HepG2 (cell line): ENCODE results near the gene RBM25. TPM values are rescaled to one million over a fixed set of nuclear protein-coding genes. Genes with fewer than 3 reads are reported as not detected.

Experiments used
- CREM ChIP-seq, 2 experiments: sonication (generic) in 1 of 2; formaldehyde crosslinking in 1 of 2; IDR thresholded peaks; 2 replicates each; pipeline versions ENCODE4 v1.4.0 to v1.6.1; 2016 to 2020; ENCODE audit warnings: antibody characterized with exemption in 1 of 2, mild to moderate bottlenecking in 1 of 2, missing genetic modification reagents in 1 of 2
- ESRRA ChIP-seq: sonication (generic); formaldehyde crosslinking; IDR thresholded peaks from 2 replicates; pipeline ENCODE4 v1.5.1; 2020; ENCODE audit warnings: mild to moderate bottlenecking, low read depth, missing genetic modification reagents
- MEIS2 ChIP-seq: sonication (generic); formaldehyde crosslinking; IDR thresholded peaks from 2 replicates; pipeline ENCODE4 v1.9.0; 2021; ENCODE audit warnings: mild to moderate bottlenecking, missing genetic modification reagents
- MIER2 ChIP-seq: IDR thresholded peaks from 2 replicates; pipeline ENCODE4 v1.6.1; 2016; ENCODE audit warnings: missing biosample characterization, missing genetic modification reagents
- MYC ChIP-seq: sonication (generic); formaldehyde crosslinking; IDR thresholded peaks from 2 replicates; pipeline ENCODE4 v1.9.0; 2021; ENCODE audit warnings: missing genetic modification reagents, borderline replicate concordance
- NCOA1 ChIP-seq: sonication (generic); formaldehyde crosslinking; IDR thresholded peaks from 2 replicates; pipeline ENCODE4 v1.9.0; 2021; ENCODE audit warnings: missing genetic modification reagents
- ONECUT2 ChIP-seq: sonication (generic); formaldehyde crosslinking; IDR thresholded peaks from 2 replicates; pipeline ENCODE4 v1.4.0; 2020; ENCODE audit warnings: missing genetic modification reagents
- PRMT3 ChIP-seq: sonication (generic); formaldehyde crosslinking; IDR thresholded peaks from 2 replicates; pipeline ENCODE4 v1.8.1; 2022; ENCODE audit warnings: low read depth, mild to moderate bottlenecking, moderate library complexity, missing genetic modification reagents, borderline replicate concordance
- PRPF4 ChIP-seq: fragments of 200-400 bp; formaldehyde crosslinking; IDR thresholded peaks from 2 replicates; pipeline ENCODE4 v1.6.1; 2016; ENCODE audit warnings: low read length, low read depth; ENCODE audit not compliant: poor library complexity, severe bottlenecking
- SIN3B ChIP-seq: fragments of 150-350 bp; IDR thresholded peaks from 2 replicates; pipeline ENCODE4 v1.6.1; 2014; ENCODE audit warnings: low read length
- ZBTB49 ChIP-seq: sonication (generic); formaldehyde crosslinking; IDR thresholded peaks from 2 replicates; pipeline ENCODE4 v1.4.0; 2020; ENCODE audit warnings: missing genetic modification reagents, borderline replicate concordance
- ZNF20 ChIP-seq: sonication (generic); formaldehyde crosslinking; IDR thresholded peaks from 2 replicates; pipeline ENCODE4 v1.4.0; 2020; ENCODE audit warnings: mild to moderate bottlenecking, moderate library complexity, missing genetic modification reagents
- polyA plus RNA-seq, 8 experiments: library from polyadenylated mRNA; depleted of rRNA in 3 of 8; stranded (reverse) in 7 of 8; unstranded in 1 of 8; fragments of >200 nt; fragmentation: Illumina TruSeq in 4 of 8; extraction: Trizol in 4 of 8; gene quantifications; 2 replicates each; pipeline versions ENCODE4 v1.2.1 to v1.2.3, GENCODE V29; 2011 to 2016; ENCODE audit warnings: low read depth in 4 of 8, missing spikeins in 1 of 8, mixed read lengths in 1 of 8; ENCODE audit not compliant: insufficient read depth in 1 of 8
- total RNA-seq, 5 experiments: library from RNA; depleted of rRNA; stranded (reverse); fragments of >200 nt; fragmentation: Illumina TruSeq; extraction: Trizol; gene quantifications; 2 replicates each; pipeline ENCODE4 v1.2.3, GENCODE V29; 2016; ENCODE audit warnings: low read depth in 1 of 5
- TF ChIP-seq, protein P1 (sequence below): IDR thresholded peaks from 2 replicates; pipeline ENCODE4 v1.6.1; 2016; ENCODE audit warnings: low read depth, control low read depth
- TF ChIP-seq, protein P2 (sequence below): sonication (generic); formaldehyde crosslinking; IDR thresholded peaks from 2 replicates; pipeline ENCODE4 v1.4.0; 2020; ENCODE audit warnings: missing genetic modification reagents
- TF ChIP-seq, protein P3 (sequence below): sonication (generic); formaldehyde crosslinking; IDR thresholded peaks from 2 replicates; pipeline ENCODE4 v1.4.0; 2020; ENCODE audit warnings: mild to moderate bottlenecking, missing genetic modification reagents, borderline replicate concordance

Gene RBM25
- total and polyA plus RNA-seq, 2 of the 13 experiments (the other 11 are each of a cell fraction or from before 2014, with no cell fraction given): 34.1 to 65.9 TPM

- TF ChIP-seq SIN3B (peak; percentile 54; the same call in 1 of the 2 replicates), ZBTB49 (CRISPR knock-in tag) (no peak), ONECUT2 (CRISPR knock-in tag) (no peak), MYC (CRISPR knock-in tag) (peak; percentile 91), MEIS2 (CRISPR knock-in tag) (no peak), NCOA1 (CRISPR knock-in tag) (no peak), ZNF20 (CRISPR knock-in tag) (no peak), MIER2 (0 out of 2 replicates have a peak, but pooled peaks have one; percentile 46), CREM (IDR thresholded peaks at IDR 0.05) (peak; percentile 81), CREM (CRISPR knock-in tag; IDR thresholded peaks at IDR 0.05) (no peak), PRPF4 (no peak), ESRRA (CRISPR knock-in tag) (peak; percentile 53; the same call in 1 of the 2 replicates), PRMT3 (peak; percentile 84)
- TF ChIP-seq, protein P1, sequence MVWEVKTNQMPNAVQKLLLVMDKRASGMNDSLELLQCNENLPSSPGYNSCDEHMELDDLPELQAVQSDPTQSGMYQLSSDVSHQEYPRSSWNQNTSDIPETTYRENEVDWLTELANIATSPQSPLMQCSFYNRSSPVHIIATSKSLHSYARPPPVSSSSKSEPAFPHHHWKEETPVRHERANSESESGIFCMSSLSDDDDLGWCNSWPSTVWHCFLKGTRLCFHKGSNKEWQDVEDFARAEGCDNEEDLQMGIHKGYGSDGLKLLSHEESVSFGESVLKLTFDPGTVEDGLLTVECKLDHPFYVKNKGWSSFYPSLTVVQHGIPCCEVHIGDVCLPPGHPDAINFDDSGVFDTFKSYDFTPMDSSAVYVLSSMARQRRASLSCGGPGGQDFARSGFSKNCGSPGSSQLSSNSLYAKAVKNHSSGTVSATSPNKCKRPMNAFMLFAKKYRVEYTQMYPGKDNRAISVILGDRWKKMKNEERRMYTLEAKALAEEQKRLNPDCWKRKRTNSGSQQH: peak; percentile 43; the same call in 1 of the 2 replicates
- TF ChIP-seq, protein P2, sequence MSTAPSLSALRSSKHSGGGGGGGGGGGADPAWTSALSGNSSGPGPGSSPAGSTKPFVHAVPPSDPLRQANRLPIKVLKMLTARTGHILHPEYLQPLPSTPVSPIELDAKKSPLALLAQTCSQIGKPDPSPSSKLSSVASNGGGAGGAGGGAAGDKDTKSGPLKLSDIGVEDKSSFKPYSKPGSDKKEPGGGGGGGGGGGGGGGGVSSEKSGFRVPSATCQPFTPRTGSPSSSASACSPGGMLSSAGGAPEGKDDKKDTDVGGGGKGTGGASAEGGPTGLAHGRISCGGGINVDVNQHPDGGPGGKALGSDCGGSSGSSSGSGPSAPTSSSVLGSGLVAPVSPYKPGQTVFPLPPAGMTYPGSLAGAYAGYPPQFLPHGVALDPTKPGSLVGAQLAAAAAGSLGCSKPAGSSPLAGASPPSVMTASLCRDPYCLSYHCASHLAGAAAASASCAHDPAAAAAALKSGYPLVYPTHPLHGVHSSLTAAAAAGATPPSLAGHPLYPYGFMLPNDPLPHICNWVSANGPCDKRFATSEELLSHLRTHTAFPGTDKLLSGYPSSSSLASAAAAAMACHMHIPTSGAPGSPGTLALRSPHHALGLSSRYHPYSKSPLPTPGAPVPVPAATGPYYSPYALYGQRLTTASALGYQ (CRISPR knock-in tag): peak; percentile 79; the same call in 1 of the 2 replicates
- TF ChIP-seq, protein P3, sequence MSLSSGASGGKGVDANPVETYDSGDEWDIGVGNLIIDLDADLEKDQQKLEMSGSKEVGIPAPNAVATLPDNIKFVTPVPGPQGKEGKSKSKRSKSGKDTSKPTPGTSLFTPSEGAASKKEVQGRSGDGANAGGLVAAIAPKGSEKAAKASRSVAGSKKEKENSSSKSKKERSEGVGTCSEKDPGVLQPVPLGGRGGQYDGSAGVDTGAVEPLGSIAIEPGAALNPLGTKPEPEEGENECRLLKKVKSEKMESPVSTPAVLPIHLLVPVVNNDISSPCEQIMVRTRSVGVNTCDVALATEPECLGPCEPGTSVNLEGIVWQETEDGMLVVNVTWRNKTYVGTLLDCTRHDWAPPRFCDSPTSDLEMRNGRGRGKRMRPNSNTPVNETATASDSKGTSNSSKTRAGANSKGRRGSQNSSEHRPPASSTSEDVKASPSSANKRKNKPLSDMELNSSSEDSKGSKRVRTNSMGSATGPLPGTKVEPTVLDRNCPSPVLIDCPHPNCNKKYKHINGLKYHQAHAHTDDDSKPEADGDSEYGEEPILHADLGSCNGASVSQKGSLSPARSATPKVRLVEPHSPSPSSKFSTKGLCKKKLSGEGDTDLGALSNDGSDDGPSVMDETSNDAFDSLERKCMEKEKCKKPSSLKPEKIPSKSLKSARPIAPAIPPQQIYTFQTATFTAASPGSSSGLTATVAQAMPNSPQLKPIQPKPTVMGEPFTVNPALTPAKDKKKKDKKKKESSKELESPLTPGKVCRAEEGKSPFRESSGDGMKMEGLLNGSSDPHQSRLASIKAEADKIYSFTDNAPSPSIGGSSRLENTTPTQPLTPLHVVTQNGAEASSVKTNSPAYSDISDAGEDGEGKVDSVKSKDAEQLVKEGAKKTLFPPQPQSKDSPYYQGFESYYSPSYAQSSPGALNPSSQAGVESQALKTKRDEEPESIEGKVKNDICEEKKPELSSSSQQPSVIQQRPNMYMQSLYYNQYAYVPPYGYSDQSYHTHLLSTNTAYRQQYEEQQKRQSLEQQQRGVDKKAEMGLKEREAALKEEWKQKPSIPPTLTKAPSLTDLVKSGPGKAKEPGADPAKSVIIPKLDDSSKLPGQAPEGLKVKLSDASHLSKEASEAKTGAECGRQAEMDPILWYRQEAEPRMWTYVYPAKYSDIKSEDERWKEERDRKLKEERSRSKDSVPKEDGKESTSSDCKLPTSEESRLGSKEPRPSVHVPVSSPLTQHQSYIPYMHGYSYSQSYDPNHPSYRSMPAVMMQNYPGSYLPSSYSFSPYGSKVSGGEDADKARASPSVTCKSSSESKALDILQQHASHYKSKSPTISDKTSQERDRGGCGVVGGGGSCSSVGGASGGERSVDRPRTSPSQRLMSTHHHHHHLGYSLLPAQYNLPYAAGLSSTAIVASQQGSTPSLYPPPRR: no peak
Observed at GRCh38 chr14:73058224-73058921, at the start of gene RBM25 (continued).
